GM23338 (cell line): ENCODE measurements around the gene PKP3. TPM values are rescaled to one million over a fixed set of nuclear protein-coding genes. Genes with fewer than 3 reads are reported as not detected.

Source experiments
- ATAC-seq: fragments of 200-7000 bp; cut with Tn5 transposase; 3 replicates; pipeline ENCODE4 v1.9.1; 2020
- DNase-seq: peaks from one replicate; pipeline ENCODE4 v3.0.0-alpha.2; 2015; ENCODE audit warnings: low spot score
- H2AFZ ChIP-seq: fragments of 200-600 bp; sonication (generic); 2 replicates; pipeline ENCODE4 v1.8.0; 2016; ENCODE audit warnings: antibody characterized with exemption, mild to moderate bottlenecking, moderate library complexity
- H3F3A ChIP-seq: fragments of 200-600 bp; sonication (generic); replicated peaks from 2 replicates; pipeline ENCODE4 v1.8.0; 2017; ENCODE audit warnings: antibody characterized with exemption, mixed run types, low read depth
- H3K27ac ChIP-seq: fragments of 200-600 bp; sonication (generic); 2 replicates; pipeline ENCODE4 v1.6.1; 2016; ENCODE audit warnings: low read depth
- H3K27me3 ChIP-seq: fragments of 200-600 bp; sonication (generic); 2 replicates; pipeline ENCODE4 v1.8.0; 2016; ENCODE audit warnings: mild to moderate bottlenecking, mixed run types, moderate library complexity; ENCODE audit not compliant: insufficient read depth
- H3K36me3 ChIP-seq: fragments of 200-600 bp; sonication (generic); 2 replicates; pipeline ENCODE4 v1.8.0; 2016; ENCODE audit warnings: mild to moderate bottlenecking; ENCODE audit not compliant: insufficient read depth
- H3K4me1 ChIP-seq: fragments of 200-600 bp; sonication (generic); 2 replicates; pipeline ENCODE4 v1.8.0; 2016; ENCODE audit warnings: mild to moderate bottlenecking, moderate library complexity; ENCODE audit not compliant: insufficient read depth
- H3K4me2 ChIP-seq: fragments of 200-600 bp; sonication (generic); 2 replicates; pipeline ENCODE4 v1.7.1; 2017; ENCODE audit warnings: mixed run types
- H3K4me3 ChIP-seq: fragments of 200-600 bp; sonication (generic); 2 replicates; pipeline ENCODE4 v1.6.1; 2016; ENCODE audit warnings: mixed run types
- H3K79me2 ChIP-seq: fragments of 200-600 bp; sonication (generic); replicated peaks from 2 replicates; pipeline ENCODE4 v1.8.0; 2017; ENCODE audit warnings: mild to moderate bottlenecking; ENCODE audit not compliant: insufficient read depth
- H3K9me2 ChIP-seq: fragments of 200-600 bp; sonication (generic); 2 replicates; pipeline ENCODE4 v1.8.0; 2017; ENCODE audit not compliant: insufficient read depth
- H4K20me1 ChIP-seq: fragments of 200-600 bp; sonication (generic); replicated peaks from 2 replicates; pipeline ENCODE4 v1.8.0; 2017; ENCODE audit warnings: mild to moderate bottlenecking; ENCODE audit not compliant: insufficient read depth
- H3K27ac Mint-ChIP-seq: 2 replicates; pipeline ENCODE4 v1.8.0; 2020; ENCODE audit warnings: inconsistent platforms, mild to moderate bottlenecking, moderate library complexity, mixed read lengths
- H3K27me3 Mint-ChIP-seq: 3 replicates; pipeline ENCODE4 v1.8.0; 2022; ENCODE audit warnings: low read depth, mild to moderate bottlenecking, moderate library complexity, mixed read lengths, inconsistent platforms; ENCODE audit not compliant: insufficient read depth, poor library complexity
- H3K36me3 Mint-ChIP-seq: 3 replicates; pipeline ENCODE4 v1.8.0; 2021; ENCODE audit warnings: low read depth, mild to moderate bottlenecking, inconsistent platforms, moderate library complexity, mixed read lengths
- H3K4me1 Mint-ChIP-seq: 3 replicates; pipeline ENCODE4 v1.8.0; 2020; ENCODE audit warnings: mild to moderate bottlenecking, inconsistent platforms, mixed read lengths
- H3K4me3 Mint-ChIP-seq: 3 replicates; pipeline ENCODE4 v1.8.0; 2021; ENCODE audit warnings: moderate library complexity, mild to moderate bottlenecking, inconsistent platforms, mixed read lengths
- H3K9me3 Mint-ChIP-seq: 3 replicates; pipeline ENCODE4 v1.8.0; 2020; ENCODE audit warnings: moderate library complexity, mild to moderate bottlenecking, inconsistent platforms, mixed read lengths
- EZH2 ChIP-seq: fragments of 200-600 bp; sonication (generic); IDR thresholded peaks from one replicate; pipeline ENCODE4 v1.8.0; 2017; ENCODE audit warnings: antibody characterized with exemption, mild to moderate bottlenecking, low read depth; ENCODE audit not compliant: unreplicated experiment
- EZH2phosphoT487 ChIP-seq: fragments of 200-600 bp; sonication (generic); IDR thresholded peaks from one replicate; pipeline ENCODE4 v1.8.1; 2018; ENCODE audit warnings: antibody characterized with exemption; ENCODE audit not compliant: unreplicated experiment
- JUNB ChIP-seq: IDR thresholded peaks from one replicate; pipeline ENCODE4 v1.6.1; 2016; ENCODE audit warnings: antibody characterized with exemption; ENCODE audit not compliant: unreplicated experiment
- NANOG ChIP-seq: IDR thresholded peaks from 2 replicates; pipeline ENCODE4 v1.6.1; 2016; ENCODE audit warnings: antibody characterized with exemption, borderline replicate concordance
- POLR2AphosphoS5 ChIP-seq: IDR thresholded peaks from 2 replicates; pipeline ENCODE4 v1.6.1; 2016; ENCODE audit warnings: antibody characterized with exemption, low read depth
- ZNF331 ChIP-seq: fragments of 250-450 bp; sonication (Bioruptor Pico); IDR thresholded peaks from 2 replicates; pipeline ENCODE4 v1.5.0; 2020; ENCODE audit warnings: low read depth, mild to moderate bottlenecking, moderate library complexity
- polyA plus RNA-seq: library from polyadenylated mRNA; unstranded; fragments of >200 nt; fragmentation: Nextera tagmentation; extraction: Ambion mirVana; gene quantifications from 2 replicates; pipeline ENCODE4 v1.2.1, GENCODE V29; 2016
- total RNA-seq: library from RNA; depleted of rRNA; stranded (reverse); fragments of >200 nt; shearing (Covaris generic); gene quantifications from 2 replicates; pipeline ENCODE4 v1.2.3, GENCODE V29; 2014
- TF ChIP-seq, protein P1 (sequence below): IDR thresholded peaks from 2 replicates; pipeline ENCODE4 v1.6.1; 2016; ENCODE audit warnings: antibody characterized with exemption
- TF ChIP-seq, protein P2 (sequence below), 2 experiments: fragments of 200-600 bp in 1 of 2; sonication (generic) in 1 of 2; conservative IDR thresholded peaks; 2 replicates each; pipeline versions ENCODE4 v1.5.1 to v1.6.1; 2016 to 2017; ENCODE audit warnings: antibody characterized with exemption in 2 of 2, low read depth in 2 of 2, mild to moderate bottlenecking in 2 of 2, moderate library complexity in 1 of 2
- TF ChIP-seq, protein P3 (sequence below): IDR thresholded peaks from one replicate; pipeline ENCODE4 v1.6.1; 2018; ENCODE audit warnings: antibody characterized with exemption; ENCODE audit not compliant: unreplicated experiment

PKP3 gene
- total and polyA plus RNA-seq, 2 experiments from 2014 or later, result 7.2 to 23.0 TPM

GRCh38 chr11:377174-377865 lies 16.7 kb upstream of the PKP3 start:
- Histone ChIP-seq H3F3A (peaks cover 6% of the 10 kb centered on the region; the same call in 1 of the 2 replicates), H3K9me2 (no peaks in the 10 kb centered on the region), H4K20me1 (no peaks in the 10 kb centered on the region), H2AFZ (no peak overlapping the region), H3K36me3 (peaks cover 4% of the 10 kb centered on the region), H3K4me1 (no peaks in the 10 kb centered on the region), H3K79me2 (no peaks in the 10 kb centered on the region), H3K4me3 (no peak overlapping the region), H3K4me2 (no peak overlapping the region), H3K27ac (no peak overlapping the region), H3K27me3 (no peaks in the 10 kb centered on the region)
- TF ChIP-seq, protein P1, sequence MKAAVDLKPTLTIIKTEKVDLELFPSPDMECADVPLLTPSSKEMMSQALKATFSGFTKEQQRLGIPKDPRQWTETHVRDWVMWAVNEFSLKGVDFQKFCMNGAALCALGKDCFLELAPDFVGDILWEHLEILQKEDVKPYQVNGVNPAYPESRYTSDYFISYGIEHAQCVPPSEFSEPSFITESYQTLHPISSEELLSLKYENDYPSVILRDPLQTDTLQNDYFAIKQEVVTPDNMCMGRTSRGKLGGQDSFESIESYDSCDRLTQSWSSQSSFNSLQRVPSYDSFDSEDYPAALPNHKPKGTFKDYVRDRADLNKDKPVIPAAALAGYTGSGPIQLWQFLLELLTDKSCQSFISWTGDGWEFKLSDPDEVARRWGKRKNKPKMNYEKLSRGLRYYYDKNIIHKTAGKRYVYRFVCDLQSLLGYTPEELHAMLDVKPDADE, result no peak
- no peak for TF ChIP-seq ZNF331
- TF ChIP-seq NANOG, result no peak
- TF ChIP-seq, protein P2, sequence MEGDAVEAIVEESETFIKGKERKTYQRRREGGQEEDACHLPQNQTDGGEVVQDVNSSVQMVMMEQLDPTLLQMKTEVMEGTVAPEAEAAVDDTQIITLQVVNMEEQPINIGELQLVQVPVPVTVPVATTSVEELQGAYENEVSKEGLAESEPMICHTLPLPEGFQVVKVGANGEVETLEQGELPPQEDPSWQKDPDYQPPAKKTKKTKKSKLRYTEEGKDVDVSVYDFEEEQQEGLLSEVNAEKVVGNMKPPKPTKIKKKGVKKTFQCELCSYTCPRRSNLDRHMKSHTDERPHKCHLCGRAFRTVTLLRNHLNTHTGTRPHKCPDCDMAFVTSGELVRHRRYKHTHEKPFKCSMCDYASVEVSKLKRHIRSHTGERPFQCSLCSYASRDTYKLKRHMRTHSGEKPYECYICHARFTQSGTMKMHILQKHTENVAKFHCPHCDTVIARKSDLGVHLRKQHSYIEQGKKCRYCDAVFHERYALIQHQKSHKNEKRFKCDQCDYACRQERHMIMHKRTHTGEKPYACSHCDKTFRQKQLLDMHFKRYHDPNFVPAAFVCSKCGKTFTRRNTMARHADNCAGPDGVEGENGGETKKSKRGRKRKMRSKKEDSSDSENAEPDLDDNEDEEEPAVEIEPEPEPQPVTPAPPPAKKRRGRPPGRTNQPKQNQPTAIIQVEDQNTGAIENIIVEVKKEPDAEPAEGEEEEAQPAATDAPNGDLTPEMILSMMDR (conservative IDR thresholded peaks at IDR 0.05; ENCODE audit: low read depth in 2 of 2), result no peak
- TF ChIP-seq EZH2phosphoT487, result no peak
- TF ChIP-seq JUNB, result no peak
- TF ChIP-seq EZH2, result no peak
- no peak for TF ChIP-seq POLR2AphosphoS5
- TF ChIP-seq, protein P3, sequence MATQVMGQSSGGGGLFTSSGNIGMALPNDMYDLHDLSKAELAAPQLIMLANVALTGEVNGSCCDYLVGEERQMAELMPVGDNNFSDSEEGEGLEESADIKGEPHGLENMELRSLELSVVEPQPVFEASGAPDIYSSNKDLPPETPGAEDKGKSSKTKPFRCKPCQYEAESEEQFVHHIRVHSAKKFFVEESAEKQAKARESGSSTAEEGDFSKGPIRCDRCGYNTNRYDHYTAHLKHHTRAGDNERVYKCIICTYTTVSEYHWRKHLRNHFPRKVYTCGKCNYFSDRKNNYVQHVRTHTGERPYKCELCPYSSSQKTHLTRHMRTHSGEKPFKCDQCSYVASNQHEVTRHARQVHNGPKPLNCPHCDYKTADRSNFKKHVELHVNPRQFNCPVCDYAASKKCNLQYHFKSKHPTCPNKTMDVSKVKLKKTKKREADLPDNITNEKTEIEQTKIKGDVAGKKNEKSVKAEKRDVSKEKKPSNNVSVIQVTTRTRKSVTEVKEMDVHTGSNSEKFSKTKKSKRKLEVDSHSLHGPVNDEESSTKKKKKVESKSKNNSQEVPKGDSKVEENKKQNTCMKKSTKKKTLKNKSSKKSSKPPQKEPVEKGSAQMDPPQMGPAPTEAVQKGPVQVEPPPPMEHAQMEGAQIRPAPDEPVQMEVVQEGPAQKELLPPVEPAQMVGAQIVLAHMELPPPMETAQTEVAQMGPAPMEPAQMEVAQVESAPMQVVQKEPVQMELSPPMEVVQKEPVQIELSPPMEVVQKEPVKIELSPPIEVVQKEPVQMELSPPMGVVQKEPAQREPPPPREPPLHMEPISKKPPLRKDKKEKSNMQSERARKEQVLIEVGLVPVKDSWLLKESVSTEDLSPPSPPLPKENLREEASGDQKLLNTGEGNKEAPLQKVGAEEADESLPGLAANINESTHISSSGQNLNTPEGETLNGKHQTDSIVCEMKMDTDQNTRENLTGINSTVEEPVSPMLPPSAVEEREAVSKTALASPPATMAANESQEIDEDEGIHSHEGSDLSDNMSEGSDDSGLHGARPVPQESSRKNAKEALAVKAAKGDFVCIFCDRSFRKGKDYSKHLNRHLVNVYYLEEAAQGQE, result no peak
- Mint-ChIP-seq H3K9me3 (no peaks in the 10 kb centered on the region), H3K4me1 (no peaks in the 10 kb centered on the region; the same call in 2 of the 3 replicates), H3K36me3 (peaks cover 50% of the 10 kb centered on the region), H3K4me3 (no peak overlapping the region), H3K27ac (no peak overlapping the region), H3K27me3 (peaks cover 14% of the 10 kb centered on the region)
- DNase-seq (no peak), ATAC-seq (no peak)
